ENCODE data around the gene OPCML.

Gene OPCML

DNA sequence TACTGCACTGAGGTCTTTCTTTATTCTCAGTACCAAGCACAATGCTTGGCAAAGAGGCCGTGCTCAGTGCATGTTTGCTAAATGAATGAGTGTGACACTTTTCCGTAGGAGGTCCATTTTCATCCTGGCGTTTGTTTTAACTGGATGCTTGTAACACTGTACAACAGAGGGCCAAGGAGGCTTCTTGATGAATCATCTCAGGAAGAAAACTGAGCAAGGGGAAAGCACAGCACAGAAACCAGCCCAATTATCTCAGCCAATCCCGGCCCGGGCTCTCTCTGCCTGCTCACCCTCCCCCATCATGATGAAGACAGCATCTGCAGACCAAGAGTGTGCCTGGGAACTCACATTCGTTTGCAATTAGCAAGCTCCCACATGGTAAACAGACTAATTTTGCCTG is 570.3 kb downstream of the OPCML start:
- no peak for FAIRE-seq

DNA sequence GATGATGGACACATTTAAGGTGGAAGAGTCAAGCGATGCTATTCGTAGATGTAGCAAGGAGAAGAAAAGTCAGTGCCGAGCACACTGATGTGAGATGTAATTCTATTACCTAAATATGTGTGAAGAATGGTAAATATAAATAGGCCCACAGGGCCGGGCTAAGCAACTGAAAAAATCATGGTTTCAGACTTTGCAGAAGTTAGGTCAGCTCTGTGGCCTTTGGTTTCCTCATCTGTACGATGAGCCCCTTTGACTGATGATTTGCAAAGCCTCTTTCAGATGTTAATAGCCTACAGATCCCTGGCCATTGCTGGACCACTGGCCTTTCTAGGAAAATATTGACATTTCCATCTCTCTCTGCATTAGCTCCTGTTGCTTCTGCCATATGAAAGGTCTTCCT is 570.8 kb downstream of the OPCML start:
- FAIRE-seq, result no peak

DNA sequence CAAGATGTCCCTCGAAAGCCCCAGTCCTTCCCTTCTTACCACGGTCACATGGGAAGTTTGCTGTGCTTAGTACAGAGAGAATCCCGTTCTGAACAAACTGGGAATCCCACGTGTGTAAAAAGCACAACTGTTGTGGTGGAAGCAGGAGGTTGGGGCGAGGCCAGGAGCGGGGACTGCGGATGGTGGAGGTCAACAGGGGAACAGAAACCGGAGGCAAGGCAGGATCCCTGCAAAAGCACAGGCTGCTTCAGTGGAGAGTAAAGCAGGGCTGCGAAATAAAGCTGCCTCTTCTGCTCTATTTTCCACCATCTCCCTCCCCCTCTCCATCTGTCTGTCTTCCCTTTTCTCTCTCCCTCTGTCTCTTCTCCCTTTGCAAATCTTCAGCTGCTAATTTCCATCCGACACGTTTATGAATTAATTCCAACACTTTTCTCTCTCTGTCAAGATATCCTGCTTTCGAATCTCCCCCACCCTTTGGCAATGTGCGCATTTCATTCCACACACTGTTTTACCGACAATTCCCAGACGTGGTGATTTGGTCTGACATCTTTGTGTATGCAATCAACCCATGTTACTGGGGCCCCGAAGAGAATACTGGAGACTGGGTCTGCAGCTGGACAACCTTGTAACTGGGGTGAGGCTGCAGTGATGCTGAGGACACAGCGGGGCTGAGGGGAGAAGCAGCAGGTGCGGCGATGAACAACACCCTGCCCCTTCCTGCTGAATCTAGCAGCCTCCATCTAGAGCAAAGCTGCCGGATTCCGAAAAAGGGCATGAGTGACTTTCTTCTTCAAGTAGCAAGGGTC is 571.8 kb downstream of the OPCML start:
- no peak for FAIRE-seq

DNA sequence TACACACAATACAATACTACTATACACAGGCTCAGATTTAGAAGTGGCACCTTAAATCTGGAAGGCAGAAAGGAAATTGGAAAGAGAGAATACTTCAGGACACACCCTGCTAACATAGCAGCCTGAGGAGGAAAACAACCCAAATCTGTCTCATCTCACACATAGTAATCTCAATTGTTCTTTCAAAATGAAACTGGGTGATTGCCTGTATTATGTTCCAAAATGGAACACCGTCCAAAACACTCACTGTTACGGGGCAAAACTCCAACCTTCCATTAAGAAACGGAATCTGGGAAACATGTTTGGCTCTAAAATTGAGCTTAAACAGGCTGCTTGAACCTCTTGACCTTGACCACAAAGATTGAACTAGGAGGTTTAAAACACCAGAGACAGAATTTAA is 572.6 kb downstream of the OPCML start:
- FAIRE-seq, result no peak

DNA sequence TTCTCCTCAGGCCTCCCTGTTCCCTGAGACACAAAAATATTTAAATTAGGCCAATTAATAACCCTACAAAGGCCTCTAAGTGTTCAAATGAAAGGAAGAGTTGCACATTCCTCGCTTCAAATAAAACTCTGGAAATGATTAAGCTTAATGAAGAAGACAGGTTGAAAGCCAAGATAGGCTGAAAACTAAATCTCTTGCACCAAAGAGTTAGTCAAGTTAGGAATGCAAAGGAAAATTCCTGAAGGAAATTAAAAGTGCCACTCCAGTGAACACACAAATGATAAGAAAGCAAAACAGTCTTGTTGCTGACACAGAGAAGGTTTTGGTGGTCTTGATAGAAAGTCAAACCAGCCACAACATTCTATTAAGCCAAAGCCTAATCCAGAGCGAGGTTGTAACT is 574.4 kb downstream of the OPCML start:
- no peak for FAIRE-seq

DNA sequence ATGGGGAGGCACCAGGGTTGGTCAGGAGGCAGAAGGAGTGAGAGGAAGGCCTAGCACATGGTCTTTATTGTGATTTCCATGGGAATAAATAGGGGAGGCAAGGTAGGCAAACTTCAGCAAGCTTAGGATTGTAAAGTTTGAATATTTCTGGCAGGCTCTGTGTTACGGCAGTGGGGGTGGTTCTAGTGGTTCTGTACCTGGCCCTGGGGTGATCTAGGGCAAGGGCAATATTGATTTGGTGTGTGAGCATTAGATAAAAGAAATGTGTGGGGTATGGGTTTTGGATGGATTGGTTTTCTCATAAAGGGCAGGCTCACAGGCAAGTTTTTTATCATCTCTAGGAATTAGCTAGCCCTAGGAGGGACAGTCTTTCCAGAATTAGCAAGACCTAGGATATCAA is 584.0 kb downstream of the OPCML start:
- FAIRE-seq, result no peak

DNA sequence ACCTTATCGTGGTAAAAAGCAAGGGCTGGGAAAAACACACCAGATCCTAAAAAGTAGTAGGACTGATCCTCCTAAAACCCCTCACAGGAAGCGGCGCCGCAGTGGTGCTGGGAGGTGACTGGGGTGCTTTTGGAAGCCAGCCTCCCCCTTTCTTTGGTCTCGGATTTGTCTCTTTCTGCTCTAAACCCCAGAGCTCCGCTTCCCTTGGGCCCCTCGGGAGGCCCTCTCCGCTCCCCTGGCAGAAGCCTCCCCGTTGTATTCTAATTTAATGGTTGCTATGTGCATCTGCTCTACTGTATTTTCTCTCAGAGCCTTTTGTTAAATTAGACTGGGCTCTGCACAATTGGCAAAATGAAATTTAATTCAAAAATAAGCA is 587.7 kb downstream of the OPCML start:
- FAIRE-seq, result no peak

DNA sequence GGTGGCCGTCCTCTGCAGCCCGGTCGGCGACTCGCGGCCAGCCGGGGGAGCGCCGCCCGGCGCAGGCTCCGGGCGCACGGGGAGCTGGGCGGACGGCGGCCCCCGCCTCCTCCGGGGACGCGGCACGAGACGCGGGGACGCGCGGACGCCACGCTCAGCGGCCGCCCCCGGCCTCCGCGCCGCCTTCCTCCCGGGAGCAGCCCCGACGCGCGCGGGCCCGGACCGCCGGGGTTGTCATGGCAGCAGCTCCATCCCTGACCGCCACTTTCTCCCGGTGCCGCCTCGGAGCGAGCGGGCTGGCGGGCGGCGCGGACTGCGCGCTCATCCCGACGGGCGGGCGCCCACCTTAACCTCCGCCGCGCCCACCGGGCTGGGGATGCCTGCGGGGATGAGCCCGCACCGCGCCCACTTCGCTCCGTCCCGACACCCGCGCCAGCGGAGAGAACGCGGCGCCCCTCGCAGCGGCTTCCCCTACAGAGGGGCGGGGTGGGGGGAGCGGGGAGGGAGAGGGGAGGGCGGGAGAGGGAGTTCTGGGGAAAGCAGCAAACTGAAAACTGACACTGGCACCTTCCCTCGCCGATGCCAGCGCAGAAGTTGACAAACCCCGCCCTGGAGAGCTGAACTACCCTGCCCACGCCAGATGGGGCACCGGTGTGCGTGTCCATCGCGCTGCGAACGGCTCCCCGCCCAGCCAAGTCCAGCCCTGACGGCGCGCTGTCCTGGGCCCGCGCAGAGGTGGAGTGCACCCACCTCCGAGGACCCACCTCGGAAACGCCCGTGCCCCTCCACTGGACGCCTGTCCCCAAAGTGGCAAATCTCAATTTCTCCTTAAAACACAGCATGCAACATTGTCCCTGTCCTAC is 588.4 kb downstream of the OPCML start:
- no peak for FAIRE-seq

DNA sequence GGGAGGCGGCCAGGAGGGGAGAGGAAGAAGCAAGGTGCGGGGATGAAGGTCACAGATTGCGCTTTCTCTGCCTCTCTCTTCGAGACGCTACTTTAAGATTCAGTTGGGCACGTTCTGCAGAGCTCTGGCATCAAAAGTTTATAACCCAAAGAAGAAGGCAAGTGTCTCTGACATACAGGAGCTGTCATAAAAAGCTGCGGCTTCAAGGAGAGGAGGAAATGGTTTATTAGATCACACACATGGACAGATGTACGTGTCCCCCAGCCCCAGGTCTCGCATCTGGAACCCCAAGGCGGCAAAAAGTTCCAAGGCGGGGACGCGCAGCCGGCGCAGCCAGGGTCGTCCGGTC is 589.0 kb downstream of the OPCML start:
- no peak for FAIRE-seq

DNA sequence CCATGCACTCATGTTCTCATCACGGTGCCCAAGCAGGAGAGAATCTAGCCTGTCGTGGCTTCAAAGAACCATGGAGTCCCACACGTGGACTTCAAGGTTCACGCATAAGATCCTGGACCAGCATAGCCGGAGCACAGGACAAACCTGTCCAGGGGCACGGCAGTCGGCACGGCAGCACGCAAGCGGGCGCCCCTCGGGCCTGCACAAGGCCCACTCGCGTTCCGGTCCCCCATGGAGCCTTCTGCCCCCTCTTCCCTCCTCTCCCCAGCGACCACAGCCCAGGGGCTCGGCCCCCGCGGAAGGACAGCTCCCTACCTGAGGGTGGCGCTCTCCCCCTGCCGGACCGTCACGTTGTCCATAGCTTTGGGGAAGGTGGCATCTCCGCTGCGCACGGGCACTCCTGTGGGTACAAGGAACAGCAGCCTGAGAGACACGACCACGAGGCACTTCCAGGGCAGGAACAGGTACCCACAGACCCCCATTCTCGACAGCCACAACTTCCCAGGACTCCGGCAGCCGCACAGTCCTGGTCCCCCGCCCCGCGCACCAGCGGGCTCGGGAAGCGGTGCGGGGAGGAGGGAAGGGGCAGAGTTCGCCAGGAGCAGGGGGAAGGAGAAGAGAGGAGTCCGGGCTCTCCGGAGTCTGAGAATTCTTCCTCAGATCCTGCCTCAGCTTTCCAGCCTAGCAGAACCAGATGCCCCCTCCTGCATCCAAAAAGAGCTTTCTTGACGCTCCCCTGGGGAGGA is 589.5 kb downstream of the OPCML start:
- no peak for FAIRE-seq

DNA sequence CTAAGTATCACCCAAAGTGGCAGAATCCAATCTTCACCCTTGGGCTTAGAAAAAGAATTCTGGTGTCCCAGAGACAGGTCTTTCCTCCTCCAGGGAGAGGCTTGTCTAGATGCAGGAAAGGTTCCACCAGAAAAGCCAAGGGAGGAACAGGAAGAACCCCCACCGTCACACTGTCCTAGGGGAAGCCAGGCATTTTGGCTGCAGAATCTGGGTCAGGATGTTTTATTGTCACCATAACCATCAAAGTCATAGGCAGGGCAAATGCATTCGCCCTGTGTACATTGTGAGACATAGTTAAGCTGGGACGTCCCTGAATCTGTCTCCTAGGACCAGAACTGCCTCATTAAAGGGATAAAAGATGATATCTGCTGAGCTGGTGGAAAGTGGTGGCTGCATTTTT is 590.5 kb downstream of the OPCML start:
- FAIRE-seq, result no peak

DNA sequence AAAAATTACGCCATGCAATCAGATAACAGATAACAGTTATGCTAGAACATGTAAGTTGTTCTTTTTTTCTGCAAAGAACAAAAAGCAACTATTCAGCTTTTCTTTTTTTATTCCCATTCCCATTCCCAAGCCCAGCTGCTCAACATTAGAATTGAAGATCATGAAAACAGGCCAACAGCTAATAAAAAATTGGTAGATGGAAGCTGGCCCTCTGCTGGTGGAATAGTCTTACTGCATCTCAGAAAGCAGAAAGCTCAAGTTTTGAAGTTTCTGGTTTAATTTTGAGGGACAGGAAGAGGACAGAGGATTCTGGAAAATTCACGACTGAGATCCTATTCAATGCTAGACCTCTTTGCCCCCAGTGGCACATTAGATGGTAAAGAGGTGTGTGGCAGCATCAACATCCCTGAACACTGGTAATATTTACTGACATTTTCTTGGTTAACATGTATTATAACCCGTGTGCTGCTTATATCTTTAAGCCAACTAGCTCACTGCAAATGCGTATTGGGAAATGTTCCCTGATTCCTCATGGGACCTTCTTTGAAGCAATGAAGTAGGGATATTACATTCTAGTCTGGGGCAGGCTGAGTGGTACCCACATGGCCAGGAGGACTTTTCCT is 591.2 kb downstream of the OPCML start:
- FAIRE-seq, result no peak

DNA sequence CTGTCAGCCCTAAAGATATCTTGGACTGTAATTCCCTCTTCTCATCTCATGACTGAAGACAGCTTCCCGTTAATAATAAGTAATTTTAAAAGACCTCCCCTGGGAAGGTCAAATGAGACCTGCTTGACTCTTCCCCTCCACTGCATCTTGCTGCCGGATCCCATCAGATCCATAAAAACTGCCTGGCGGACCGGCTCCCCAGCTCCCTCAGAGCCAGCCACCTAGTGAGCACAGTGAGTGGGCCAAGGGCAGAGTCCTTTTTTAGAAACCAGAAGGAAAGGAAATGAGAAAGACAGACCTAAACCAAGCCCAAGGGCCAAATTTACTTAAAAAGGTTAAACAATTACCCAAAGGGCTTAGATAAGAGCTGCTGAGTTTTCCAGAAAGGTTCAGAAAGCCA is 595.3 kb downstream of the OPCML start:
- FAIRE-seq, result no peak

DNA sequence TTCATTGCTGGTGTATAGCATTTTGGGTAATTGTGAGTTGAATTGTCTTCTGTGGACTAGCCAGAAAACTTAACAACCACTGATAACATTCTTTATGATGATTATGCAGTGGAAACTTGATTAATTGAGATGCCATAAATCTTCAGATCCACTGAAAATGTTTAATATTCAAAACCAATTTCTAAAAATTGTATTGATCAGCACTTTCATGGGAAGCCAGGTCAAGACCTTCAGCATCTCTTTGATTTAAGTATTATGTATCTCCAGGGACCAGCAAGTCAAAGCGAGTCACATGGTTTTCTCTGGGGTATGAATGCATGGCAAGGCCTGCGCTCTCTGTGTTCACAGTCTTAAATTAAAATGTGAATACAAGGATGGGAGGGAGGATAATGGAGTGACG is 596.9 kb downstream of the OPCML start:
- FAIRE-seq, result no peak

DNA sequence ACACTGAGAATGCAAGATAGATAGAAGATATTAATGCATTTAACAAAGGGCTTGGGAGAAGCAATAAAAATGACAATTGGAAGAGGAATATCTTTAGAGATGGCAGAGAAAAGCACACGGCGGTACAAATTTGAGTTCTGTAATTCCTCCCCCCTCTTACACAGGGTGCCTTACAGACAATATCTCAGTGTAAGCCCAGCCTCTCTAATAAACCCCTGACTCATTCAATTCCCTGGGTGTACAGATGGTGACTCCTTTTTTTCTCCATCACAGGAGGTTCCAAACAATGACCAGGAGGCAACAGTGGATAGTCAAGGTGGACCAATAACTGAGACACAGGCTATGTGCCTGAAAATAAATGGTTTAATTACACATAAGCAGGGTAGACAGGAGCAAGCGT is 598.6 kb downstream of the OPCML start:
- no peak for FAIRE-seq

DNA sequence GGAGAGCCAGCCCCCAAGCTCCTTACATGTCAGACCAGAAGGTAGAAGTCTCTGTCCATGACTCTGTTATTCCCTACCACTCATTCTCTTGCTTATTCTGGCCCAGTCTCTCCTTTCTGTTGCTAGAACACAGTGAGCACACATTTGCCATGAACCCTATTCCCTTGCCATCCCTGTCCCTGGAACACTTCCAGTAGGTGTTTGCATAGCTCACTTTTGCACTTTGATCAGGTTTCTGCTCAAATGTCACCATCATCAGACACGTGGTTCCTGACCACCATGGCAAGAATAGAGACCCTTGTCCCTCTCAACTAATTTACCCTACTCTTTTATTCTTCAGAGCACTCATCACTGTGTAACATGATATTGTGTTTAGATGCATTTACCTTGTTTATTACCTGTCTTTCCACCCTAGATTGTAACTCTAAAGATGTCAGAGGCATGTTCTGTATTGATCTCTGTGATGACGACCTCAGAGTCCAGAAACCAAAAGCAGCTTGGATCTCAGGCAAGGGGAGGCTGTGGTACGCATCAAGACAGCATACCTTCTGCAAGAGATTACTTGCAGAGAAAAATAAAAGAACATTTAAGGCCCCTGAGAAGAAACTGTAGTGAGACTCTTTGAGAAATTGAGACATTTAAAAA is 606.4 kb downstream of the OPCML start:
- no peak for FAIRE-seq

DNA sequence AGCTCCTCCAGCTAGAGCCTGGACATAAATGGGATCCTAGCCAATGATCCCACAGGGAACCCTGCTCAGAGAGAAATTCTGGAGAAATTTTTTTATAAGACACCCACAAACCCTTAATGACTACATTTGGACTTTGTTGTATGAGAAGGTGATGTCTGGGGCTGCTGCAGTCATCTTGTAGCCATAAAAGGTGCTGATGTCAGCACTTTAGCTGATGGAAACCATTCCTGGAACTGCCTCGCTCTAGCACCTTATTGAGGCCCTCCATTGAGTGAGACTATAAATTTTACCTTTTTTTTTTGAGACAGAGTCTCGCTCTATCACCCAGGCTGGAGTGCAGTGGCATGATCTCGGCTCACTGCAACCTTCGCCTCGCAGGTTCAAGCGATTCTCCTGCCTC is 610.7 kb downstream of the OPCML start:
- no peak for FAIRE-seq

DNA sequence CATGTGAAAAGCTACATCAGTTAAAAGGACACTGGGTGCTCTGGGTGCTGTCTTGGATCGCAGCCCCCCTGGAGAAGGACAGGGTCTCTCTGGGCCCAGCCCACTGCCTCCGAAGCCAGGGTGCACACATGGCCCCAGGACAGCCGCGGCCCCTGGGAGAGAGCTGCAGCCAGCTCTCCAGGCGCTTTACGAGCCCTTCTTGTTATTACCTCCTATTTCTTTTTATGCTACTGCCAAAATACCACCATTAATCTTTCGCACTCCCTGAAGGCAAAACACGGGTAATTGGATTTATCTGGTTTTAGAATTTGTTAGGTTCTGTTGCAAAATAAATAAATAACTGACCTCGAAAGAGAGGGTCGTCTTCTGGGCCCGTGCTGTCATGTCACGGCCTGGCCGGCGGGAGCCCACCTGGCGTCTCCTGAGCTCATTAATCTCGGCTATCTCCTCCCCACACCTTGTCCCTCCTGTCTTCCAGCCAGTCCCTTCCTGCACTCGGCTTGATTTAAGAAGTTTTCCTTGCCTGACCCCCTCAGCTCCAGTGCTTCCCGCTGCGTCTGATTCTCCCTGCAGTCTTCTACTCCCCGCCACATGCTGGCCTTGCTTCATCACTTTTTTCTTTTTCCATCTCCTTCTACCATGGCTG is 611.7 kb downstream of the OPCML start:
- no peak for FAIRE-seq

DNA sequence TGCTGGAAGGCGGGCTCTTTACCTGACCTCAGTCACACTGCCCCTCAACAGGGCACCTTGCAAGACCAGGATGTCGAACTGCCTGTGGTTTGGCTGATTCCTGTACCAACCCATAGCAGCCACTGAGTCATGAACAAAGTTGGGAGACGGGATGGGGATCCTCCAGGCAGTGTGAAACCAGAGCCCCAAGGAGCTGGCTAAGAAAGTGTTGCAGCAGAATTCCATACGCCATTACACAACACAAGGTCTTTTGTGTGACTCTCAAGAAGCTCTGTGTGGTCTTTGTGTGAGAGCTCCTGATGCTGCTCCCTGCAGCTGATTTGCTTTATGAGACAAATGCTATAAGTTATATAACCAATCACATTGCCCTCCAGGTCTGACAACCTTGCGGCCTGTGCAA is 617.7 kb downstream of the OPCML start:
- no peak for FAIRE-seq

DNA sequence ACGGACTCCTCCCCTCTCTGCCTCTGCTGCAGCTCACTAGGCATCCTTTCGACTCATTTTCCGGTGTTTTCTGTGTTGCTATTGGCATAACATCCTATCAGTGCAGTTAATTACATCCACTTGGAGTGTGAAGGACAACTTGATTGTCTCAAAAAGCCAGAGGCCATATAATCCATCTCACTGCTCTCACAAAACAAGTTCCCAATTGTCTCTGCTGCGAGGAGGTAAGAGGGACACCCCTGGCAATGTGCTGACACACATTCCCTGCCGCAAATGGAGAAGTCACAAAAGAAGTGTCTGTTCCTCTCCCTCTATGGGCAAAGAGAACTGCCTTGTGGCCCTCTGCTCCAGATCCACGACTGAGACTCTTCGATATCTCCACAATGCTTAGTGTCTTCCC is 618.4 kb downstream of the OPCML start:
- FAIRE-seq, result no peak

DNA sequence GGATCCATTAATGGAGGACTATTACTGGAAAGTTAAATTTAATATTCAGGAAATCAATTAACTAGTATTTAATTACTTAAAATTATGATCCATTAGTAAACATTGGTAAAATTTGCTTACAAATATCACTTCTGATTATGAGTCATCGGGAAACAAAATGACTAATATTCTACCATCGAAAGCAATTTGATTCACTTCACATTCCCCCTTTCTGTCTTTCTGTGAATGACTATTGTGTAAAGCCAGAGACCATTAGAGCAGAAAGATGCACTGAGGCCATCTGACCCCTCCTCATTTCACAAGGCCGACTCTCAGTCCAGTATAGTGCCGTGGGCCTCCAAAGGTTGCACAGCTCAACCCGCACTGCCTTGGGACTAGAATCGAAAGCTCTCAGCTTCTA is 619.0 kb downstream of the OPCML start:
- FAIRE-seq, result no peak

DNA sequence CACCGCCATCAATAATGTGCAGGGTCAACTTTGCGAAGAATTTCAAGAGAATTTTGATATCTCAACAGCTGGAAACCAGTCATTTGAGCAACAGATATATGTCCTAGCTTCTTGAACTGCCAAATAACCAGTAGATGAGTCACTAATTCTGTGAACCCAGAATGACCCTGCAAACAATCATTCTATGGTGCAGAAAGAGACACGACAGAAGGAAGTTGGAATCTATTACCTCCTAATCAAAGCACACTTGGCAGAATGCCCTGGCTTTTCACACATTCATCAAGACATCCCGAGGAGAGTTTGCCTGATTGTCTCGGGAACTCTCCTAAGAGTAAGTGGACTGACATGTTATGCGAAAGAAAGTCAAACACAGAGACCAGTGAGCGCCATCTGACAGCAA is 621.1 kb downstream of the OPCML start:
- no peak for FAIRE-seq
